B cell (primary cell): ENCODE data around the gene DTHD1. TPM values are rescaled to one million over a fixed set of nuclear protein-coding genes. Genes with fewer than 3 reads are reported as not detected.

Experiments used
- ATAC-seq: fragments of 200-7000 bp; cut with Tn5 transposase; one replicate; pipeline ENCODE4 v1.10.0; 2021; ENCODE audit warnings: low read depth, mild to moderate bottlenecking, moderate number of reproducible peaks, moderate library complexity
- CTCF ChIA-PET: fragments of 350-600 bp; sonication (Branson Sonifier 250); formaldehyde crosslinking; loops from one replicate; lab custom pipeline; 2021; ENCODE audit warnings: antibody characterized with exemption, inconsistent platforms; lab: Charles Lee
- POLR2A ChIA-PET: fragments of 350-600 bp; sonication (Branson Sonifier 250); formaldehyde crosslinking; loops from one replicate; lab custom pipeline; 2021; ENCODE audit warnings: antibody characterized with exemption; lab: Charles Lee
- DNase-seq: peaks from one replicate; pipeline ENCODE4 v3.0.0; 2013
- H2AFZ ChIP-seq: 2 replicates; pipeline ENCODE4 v1.6.1; 2012; ENCODE audit warnings: mild to moderate bottlenecking, low read depth, low read length; ENCODE audit not compliant: insufficient read depth, poor library complexity, severe bottlenecking
- H3K27ac ChIP-seq, 2 donors: 1 replicate in 1 of 2; 2 replicates in 1 of 2; pipeline ENCODE4 v1.5.1; 2012 to 2013; ENCODE audit warnings: low read length in 2 of 2, mild to moderate bottlenecking in 2 of 2, moderate library complexity in 1 of 2
- H3K27me3 ChIP-seq, 4 experiments: fragments of 200-600 bp in 1 of 4; sonication (generic) in 1 of 4; replicated peaks in 1 of 4; 1 replicate in 2 of 4; 2 replicates in 2 of 4; pipeline versions ENCODE4 v1.6.1 to v1.7.0; 2013 to 2016; ENCODE audit warnings: low read length in 3 of 4, mild to moderate bottlenecking in 2 of 4, mixed read lengths in 1 of 4, moderate library complexity in 1 of 4; ENCODE audit not compliant: insufficient read depth in 4 of 4, control insufficient read depth in 3 of 4; ENCODE audit errors: control extremely low read depth in 1 of 4
- H3K36me3 ChIP-seq, 2 experiments: replicated peaks in 1 of 2; 1 replicate in 1 of 2; 2 replicates in 1 of 2; pipeline versions ENCODE4 v1.6.1 to v1.7.1; 2013; ENCODE audit warnings: low read length in 1 of 2; ENCODE audit not compliant: insufficient read depth in 2 of 2, control insufficient read depth in 1 of 2; ENCODE audit errors: control extremely low read depth in 1 of 2, extremely low read depth in 1 of 2
- H3K4me1 ChIP-seq, 2 donors: fragments of 200-600 bp in 1 of 2; sonication (generic) in 1 of 2; 1 replicate in 1 of 2; 2 replicates in 1 of 2; pipeline versions ENCODE4 v1.5.1 to v1.6.1; 2013 to 2017; ENCODE audit warnings: low read length in 2 of 2; ENCODE audit not compliant: control insufficient read depth in 2 of 2, insufficient read depth in 2 of 2
- H3K4me2 ChIP-seq: replicated peaks from 2 replicates; pipeline ENCODE3; 2012; ENCODE audit warnings: mild to moderate bottlenecking, low read depth, low read length; ENCODE audit not compliant: poor library complexity, severe bottlenecking
- H3K4me3 ChIP-seq, 5 experiments: fragments of 200-600 bp in 1 of 5; sonication (generic) in 1 of 5; 1 replicate in 3 of 5; 2 replicates in 2 of 5; pipeline versions ENCODE4 v1.5.1 to v1.7.0; 2011 to 2016; ENCODE audit warnings: low read length in 4 of 5, mild to moderate bottlenecking in 4 of 5, low read depth in 2 of 5, control low read depth in 1 of 5, moderate library complexity in 1 of 5; ENCODE audit not compliant: insufficient read depth in 1 of 5; ENCODE audit errors: control extremely low read depth in 1 of 5, extremely low read depth in 1 of 5
- H3K79me2 ChIP-seq: fragments of 200-600 bp; sonication (generic); one replicate; pipeline ENCODE4 v1.6.0; 2016; ENCODE audit warnings: low read length; ENCODE audit not compliant: control insufficient read depth, insufficient read depth
- H3K9ac ChIP-seq: fragments of 200-600 bp; sonication (generic); 2 replicates; pipeline ENCODE4 v1.6.1; 2017; ENCODE audit warnings: mild to moderate bottlenecking, low read length, moderate library complexity
- H3K9me3 ChIP-seq, 3 donors: one replicate each; pipeline versions ENCODE4 v1.6.1 to v1.7.1; 2013; ENCODE audit warnings: low read length in 2 of 3; ENCODE audit not compliant: control insufficient read depth in 2 of 3, insufficient read depth in 1 of 3; ENCODE audit errors: control extremely low read depth in 1 of 3
- H4K20me1 ChIP-seq: 2 replicates; pipeline ENCODE4 v1.6.0; 2012; ENCODE audit warnings: mild to moderate bottlenecking, low read length; ENCODE audit not compliant: insufficient read depth, control insufficient read depth, poor library complexity, severe bottlenecking
- H3K27ac Mint-ChIP-seq: one replicate; pipeline ENCODE4 v1.8.0; 2021; ENCODE audit warnings: mixed read lengths
- H3K27me3 Mint-ChIP-seq: one replicate; pipeline ENCODE4 v1.8.0; 2021; ENCODE audit warnings: mixed read lengths
- H3K4me1 Mint-ChIP-seq: one replicate; pipeline ENCODE4 v1.8.0; 2021; ENCODE audit warnings: mixed read lengths
- H3K4me3 Mint-ChIP-seq: one replicate; pipeline ENCODE4 v1.8.0; 2021; ENCODE audit warnings: mixed read lengths
- H3K9me3 Mint-ChIP-seq: one replicate; pipeline ENCODE4 v1.8.0; 2022; ENCODE audit warnings: mixed read lengths; ENCODE audit not compliant: insufficient read depth
- EZH2 ChIP-seq: IDR thresholded peaks from 2 replicates; pipeline ENCODE4 v1.6.1; 2012; ENCODE audit warnings: borderline replicate concordance, low read depth, mild to moderate bottlenecking, moderate library complexity, low read length; ENCODE audit not compliant: insufficient read depth, poor library complexity, severe bottlenecking
- WGBS: methylation state at CpG from one replicate; pipeline ENCODE4 v1.1.5; 2013; ENCODE audit warnings: missing lambda C conversion rate; ENCODE audit not compliant: insufficient coverage; 5-methylcytosine and 5-hydroxymethylcytosine counted together
- intact Hi-C: fragments of 100-400 bp; cut with micrococcal nuclease; formaldehyde crosslinking; loops from one replicate; pipeline ENCODE4 v1.10.0; 2022
- polyA plus RNA-seq: library from polyadenylated mRNA; depleted of rRNA; stranded (reverse); fragments of >200 nt; gene quantifications from 2 replicates; pipeline ENCODE4 v1.2.3, GENCODE V29; 2012
- total RNA-seq, 2 donors: library from RNA; stranded (reverse); fragments of 120-200 nt in 1 of 2; gene quantifications; 1 replicate in 1 of 2; 2 replicates in 1 of 2; pipeline versions ENCODE4 v1.2.3 to v1.2.4, GENCODE V29; 2013 to 2022
- TF ChIP-seq, protein P1 (sequence below): fragments of 200-600 bp; IDR thresholded peaks from one replicate; pipeline ENCODE4 v1.8.0; 2022; ENCODE audit warnings: antibody characterized with exemption, mild to moderate bottlenecking

The DTHD1 gene
- total and polyA plus RNA-seq, 2 donors (not counting 1 experiment from before 2014, with no cell fraction given): 0.04 TPM; not detected in 1

GRCh38 chr4:36235306-36235705 lies 46.1 kb upstream of the DTHD1 start:
- no peak for DNase-seq
- peaks cover 0 to 16% of the 10 kb centered on the region in 2 donors for H3K4me1 ChIP-seq
- Mint-ChIP-seq H3K27me3 (no peaks in the 10 kb centered on the region), H3K4me3 (no peak overlapping the region), H3K9me3 (peaks cover 10% of the 10 kb centered on the region), H3K4me1 (peaks cover 71% of the 10 kb centered on the region), H3K27ac (no peak overlapping the region)
- peaks cover 3 to 19% of the 10 kb centered on the region in 2 experiments for H3K36me3 ChIP-seq
- no peak overlapping the region for H3K4me2 ChIP-seq
- peaks cover 0 to 8% (median 6%) of the 10 kb centered on the region in 3 donors for H3K9me3 ChIP-seq
- ChIA-PET CTCF (interaction anchor here (1.0 kb wide), 1 partner anchor 10 kb away, joined by 3 read pairs; the partner anchor contains the start of gene ARAP2), POLR2A (no interaction called here)
- WGBS: 100% methylated on average over 2 of the region's 3 CpGs
- H3K79me2 ChIP-seq: peaks cover 85% of the 10 kb centered on the region
- H3K9ac ChIP-seq: no peak overlapping the region
- no peak overlapping the region for H3K27ac ChIP-seq
- peaks cover 22% of the 10 kb centered on the region for H4K20me1 ChIP-seq
- intact Hi-C loops: no loop called here
- no peak overlapping the region for H3K4me3 ChIP-seq
- H2AFZ ChIP-seq: no peak overlapping the region
- no peak for TF ChIP-seq EZH2
- TF ChIP-seq, protein P1, sequence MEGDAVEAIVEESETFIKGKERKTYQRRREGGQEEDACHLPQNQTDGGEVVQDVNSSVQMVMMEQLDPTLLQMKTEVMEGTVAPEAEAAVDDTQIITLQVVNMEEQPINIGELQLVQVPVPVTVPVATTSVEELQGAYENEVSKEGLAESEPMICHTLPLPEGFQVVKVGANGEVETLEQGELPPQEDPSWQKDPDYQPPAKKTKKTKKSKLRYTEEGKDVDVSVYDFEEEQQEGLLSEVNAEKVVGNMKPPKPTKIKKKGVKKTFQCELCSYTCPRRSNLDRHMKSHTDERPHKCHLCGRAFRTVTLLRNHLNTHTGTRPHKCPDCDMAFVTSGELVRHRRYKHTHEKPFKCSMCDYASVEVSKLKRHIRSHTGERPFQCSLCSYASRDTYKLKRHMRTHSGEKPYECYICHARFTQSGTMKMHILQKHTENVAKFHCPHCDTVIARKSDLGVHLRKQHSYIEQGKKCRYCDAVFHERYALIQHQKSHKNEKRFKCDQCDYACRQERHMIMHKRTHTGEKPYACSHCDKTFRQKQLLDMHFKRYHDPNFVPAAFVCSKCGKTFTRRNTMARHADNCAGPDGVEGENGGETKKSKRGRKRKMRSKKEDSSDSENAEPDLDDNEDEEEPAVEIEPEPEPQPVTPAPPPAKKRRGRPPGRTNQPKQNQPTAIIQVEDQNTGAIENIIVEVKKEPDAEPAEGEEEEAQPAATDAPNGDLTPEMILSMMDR: no peak
- ATAC-seq: no peak
- H3K27me3 ChIP-seq: no peaks in the 10 kb centered on the region

DNA sequence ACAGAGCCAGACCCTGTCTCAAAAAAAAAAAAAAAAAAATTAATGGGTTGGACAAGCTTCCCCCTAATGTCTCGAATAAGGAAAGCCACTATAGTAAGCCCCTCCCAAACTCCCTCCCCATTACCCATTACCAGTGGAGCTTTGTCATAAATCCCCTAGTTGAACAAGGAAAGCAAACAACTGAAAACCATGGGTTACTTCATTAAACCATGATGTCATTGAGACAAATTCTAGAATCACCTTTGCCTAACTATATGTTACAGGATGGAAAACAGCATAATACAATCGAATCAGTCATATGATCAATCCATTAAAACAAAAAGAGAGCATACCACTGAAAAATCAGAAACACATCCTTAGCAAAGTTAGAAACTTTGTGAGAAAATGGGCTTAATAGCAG lies 45.3 kb upstream of the DTHD1 start:
- peaks cover 0 to 8% (median 6%) of the 10 kb centered on the region in 3 donors for H3K9me3 ChIP-seq
- H2AFZ ChIP-seq: no peak overlapping the region
- peaks cover 2 to 14% of the 10 kb centered on the region in 2 donors for H3K4me1 ChIP-seq
- no peak overlapping the region for H3K27ac ChIP-seq
- peaks cover 22% of the 10 kb centered on the region for H4K20me1 ChIP-seq
- no peaks in the 10 kb centered on the region for H3K27me3 Mint-ChIP-seq
- WGBS: no CpG with 5 or more reads among the region's 2 CpGs
- H3K4me2 ChIP-seq: no peak overlapping the region
- no peak overlapping the region for H3K4me3 ChIP-seq
- H3K9me3 Mint-ChIP-seq: peaks cover 10% of the 10 kb centered on the region
- no peak for ATAC-seq
- POLR2A ChIA-PET: no interaction called here
- H3K27me3 ChIP-seq: no peaks in the 10 kb centered on the region
- H3K9ac ChIP-seq: no peak overlapping the region
- H3K36me3 ChIP-seq: peaks cover 3 to 19% of the 10 kb centered on the region in 2 experiments
- TF ChIP-seq, protein P1: no peak
- no peak for TF ChIP-seq EZH2
- peaks cover 94% of the 10 kb centered on the region for H3K79me2 ChIP-seq
- intact Hi-C loops: no loop called here
- CTCF ChIA-PET: interaction anchor here (0.7 kb wide), 1 partner anchor 164 kb away, joined by 3 read pairs; no protein-coding TSS in a partner anchor
- H3K27ac Mint-ChIP-seq: no peak overlapping the region
- no peak overlapping the region for H3K4me3 Mint-ChIP-seq
- H3K4me1 Mint-ChIP-seq: peaks cover 71% of the 10 kb centered on the region
- DNase-seq: no peak
